Stimulated activated naive CD4-positive, alpha-beta T cell treated with Interleukin-2 at 50 U/mL for 16 hours (primary cell): ENCODE results near the gene MIPOL1.
"Not testable (repeated sequence)": the region's sequence is repeated elsewhere in the genome, so short reads cannot be mapped to it uniquely, and the experiment has no call there.

Experiments
- DNase-seq: peaks from one replicate; lab custom pipeline; 2025; lab: John Stamatoyannopoulos, UW

MIPOL1 gene

DNA sequence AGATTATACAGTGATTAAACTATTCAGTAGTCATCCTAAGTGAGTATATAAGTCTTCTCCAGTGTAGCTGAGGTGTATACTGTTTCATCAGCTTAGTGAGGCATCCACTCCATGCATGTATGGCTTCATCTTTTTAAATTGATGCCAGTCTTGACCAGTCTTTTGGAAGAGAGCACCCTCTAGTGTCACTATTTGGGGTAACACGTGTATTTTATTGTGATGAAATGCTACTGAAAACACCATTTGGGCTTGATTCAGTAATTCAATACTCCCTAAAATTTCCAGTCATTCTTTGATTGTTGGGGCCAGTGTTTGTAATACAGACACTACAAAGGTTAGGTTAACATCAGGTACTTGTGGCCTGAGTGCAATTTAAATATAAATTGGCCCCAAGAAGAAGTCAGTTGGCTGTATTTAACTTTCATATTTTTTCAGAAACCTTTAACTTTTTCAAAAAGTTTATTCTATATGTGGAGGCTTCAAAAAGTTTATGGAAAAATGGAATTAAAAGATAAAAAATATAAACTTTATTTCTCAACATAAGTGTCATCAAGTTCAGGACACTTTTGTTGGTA, 35.3 kb downstream of the MIPOL1 start:
- DNase-seq: no peak

DNA sequence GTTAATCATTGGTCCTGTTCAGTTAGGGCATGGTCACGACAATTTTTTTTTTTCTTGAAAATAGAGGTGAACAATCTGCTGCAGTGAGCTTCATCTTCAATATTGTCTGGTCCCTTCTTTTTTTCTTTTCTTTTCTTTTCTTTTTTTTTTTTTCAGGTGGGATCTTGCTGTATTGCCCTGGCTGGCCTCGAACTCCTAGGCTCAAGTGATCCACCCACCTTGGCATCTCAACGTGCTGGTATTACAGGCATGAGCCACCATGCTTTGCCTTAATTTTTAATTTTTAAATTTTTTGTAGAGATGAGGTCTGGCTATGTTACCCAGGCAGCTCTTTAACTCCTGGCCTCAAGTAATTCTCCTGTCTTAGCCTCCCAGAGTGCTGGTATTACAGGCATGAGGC, 36.5 kb downstream of the MIPOL1 start:
- DNase-seq: no peak

DNA sequence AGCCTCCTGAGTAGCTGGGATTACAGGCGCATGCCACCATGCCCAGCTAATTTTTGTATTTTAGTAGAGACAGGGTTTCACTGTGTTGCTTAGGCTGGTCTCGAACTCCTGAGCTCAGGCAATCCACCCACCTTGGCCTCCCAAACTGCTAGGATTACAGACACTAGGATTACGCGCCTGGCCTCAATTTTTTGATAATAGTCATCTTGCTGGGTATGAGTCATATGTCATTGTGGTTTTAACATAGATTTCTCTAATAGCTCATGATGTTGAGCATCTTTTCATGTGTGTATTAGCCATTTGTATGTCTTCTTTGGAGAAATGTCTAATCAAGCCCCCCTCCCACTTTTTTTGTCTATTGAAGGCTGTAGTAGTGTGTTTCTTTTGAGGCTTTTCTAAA, 38.3 kb downstream of the MIPOL1 start:
- DNase-seq: not testable (repeated sequence)

DNA sequence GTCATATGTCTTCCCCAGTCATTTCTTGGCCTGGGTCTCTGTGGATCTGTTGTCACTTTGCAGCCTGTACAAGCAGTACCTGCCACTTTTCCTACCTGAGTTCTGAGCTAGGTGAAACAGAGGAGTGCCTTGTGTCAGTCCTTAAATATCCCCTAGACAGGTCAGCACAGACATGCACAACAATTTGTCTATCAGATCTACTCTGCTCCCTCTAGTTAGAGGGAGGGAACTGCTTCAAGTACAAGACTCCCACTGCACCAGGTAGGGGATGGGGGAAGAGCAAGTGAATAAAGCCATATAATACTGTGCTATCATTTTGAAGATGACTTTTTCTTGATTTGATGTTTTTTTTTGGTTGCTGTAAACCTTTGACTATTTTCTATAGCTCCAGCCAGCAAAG, 39.4 kb downstream of the MIPOL1 start:
- DNase-seq: no peak

DNA sequence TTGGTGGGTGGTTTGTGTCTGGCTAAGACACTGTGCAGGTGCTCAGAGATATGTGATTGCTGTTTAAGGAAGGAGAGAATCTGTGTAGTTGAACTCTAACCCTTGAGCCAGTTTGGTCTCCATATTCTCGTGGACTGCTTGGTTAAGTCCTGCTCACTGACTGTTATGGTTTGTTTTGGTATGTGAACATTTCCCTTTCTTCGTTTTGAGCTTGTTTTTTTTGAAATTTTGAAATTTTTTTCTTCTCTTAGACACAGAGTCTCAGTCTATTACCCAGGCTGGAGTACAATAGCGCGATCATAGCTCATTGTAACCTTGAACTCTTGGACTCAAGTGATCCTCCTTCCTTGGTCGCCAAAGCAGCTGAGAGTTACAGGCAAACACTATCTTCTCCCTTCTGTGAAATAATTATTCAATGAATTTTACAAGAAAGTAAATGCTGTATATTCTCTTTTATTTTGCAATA, 40.0 kb downstream of the MIPOL1 start:
- no peak for DNase-seq

DNA sequence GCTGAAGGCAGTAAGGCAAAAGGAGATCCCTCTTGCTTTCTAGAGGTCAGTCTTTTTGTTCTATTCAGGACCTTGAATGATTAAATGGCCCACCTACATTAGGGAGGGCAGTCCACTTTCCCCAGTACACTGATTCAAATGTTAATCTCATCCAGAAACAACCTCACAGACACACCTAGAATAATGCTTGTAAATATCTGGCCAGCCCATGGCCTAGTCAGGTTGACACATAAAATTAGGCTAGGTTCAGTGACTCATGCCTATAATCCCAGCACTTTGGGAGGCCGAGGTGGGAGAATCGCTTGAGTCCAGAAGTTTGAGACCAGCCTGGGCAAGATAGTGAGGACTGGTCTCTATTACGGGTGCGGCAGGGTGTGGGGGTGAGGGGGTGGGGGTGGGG, 43.5 kb downstream of the MIPOL1 start:
- DNase-seq: no peak

DNA sequence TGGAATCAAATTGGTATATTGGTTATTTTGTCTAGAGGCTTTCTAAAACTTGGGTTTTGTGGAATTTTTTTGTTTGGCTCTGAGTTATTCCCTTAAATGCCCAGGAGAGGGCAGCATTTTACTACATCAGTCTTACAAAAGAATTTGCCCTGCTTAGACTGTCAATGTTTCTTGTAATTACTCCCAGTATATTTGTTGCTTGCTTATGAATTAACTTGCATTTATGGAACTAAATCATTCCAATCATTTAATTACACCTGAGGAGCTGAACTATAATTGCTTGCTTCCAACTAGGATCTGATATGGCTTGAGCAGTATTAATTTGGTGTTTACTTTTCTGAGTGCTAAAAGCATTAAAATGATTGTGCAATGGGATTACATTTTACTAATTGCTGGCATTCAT, 48.7 kb downstream of the MIPOL1 start:
- no peak for DNase-seq

DNA sequence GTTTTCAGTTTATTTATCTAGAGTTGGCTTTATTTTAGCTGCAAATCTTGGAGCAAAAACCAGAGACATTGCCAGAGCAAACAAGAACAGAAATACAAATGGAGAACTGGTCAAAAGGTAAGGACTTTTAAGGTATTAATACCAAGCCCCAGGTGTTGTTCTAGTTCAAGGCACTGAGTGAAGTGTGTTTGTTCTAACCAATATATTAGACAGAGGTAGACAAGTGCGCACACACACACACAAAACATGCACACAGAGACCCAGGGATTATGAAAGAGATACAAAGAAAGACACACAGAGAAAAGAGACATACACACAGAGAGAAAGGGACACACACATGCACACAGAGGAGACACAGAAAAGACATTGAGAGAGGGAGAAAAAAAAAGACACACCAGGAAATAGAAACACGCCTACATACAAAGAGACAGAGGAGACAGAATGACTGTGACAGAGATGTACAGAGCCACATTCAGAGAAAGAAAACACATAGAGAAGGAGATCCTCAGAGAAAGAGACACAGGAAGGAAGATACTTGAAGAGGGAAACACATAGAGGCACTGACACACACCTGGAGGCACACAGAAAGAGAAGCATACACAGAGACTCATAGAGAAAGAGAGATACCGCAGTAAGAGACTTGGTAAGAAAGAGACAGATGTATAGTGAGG, 50.2 kb downstream of the MIPOL1 start:
- DNase-seq: no peak

DNA sequence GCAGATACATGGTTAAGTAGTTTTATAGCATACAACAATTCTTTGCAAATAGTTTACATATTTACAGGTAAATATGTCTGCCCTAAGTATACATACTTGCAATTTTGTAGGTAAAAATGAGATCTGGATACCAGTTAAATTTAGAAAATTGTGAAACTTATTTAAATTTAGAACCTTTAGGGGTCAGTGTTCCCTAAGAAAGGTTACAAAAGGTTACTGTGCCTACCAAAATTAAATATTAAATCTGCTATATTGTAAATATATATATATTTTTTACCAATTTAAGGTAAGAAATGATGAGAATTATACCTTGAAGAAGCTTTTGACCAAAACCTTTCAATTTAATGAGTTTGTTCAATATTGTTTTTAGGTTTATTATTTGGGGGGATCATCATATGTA, 54.0 kb downstream of the MIPOL1 start:
- DNase-seq: no peak

DNA sequence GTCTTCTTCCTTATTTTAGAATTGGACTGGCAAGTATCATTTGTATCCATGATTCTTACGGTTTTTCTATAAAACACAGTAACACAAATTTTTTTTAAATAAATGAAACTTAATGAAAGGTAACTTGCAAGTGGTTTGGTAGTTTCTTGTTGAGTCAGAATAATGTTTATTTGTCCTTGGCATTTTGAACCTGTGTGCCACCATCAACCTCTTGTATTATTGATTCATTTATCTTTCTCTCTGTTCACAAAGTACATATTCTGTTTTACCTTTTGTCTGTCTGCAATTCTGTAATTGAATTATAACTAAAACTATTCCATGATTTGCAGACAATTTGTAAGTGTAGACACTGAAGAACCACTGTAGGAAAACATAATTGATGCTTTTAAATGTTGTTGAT, 54.7 kb downstream of the MIPOL1 start:
- no peak for DNase-seq

DNA sequence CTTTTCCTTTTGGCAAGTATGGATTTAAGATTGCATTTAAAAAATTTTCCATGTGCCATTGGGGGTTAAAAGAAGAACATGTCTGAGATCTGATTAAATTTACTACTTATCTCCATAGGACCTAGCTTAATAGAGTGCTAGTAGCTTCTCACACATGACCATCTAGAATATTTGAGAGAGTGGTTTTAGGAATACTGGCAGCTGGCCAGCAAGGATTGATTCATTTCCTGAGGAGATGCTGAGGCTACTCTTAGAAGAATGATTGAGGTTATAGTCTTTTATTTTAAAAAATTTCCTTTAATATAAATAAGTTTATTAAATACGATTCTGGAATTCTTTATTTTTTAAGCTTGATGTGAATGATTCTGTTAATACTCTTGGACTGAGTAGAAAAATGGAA, 56.2 kb downstream of the MIPOL1 start:
- no peak for DNase-seq

DNA sequence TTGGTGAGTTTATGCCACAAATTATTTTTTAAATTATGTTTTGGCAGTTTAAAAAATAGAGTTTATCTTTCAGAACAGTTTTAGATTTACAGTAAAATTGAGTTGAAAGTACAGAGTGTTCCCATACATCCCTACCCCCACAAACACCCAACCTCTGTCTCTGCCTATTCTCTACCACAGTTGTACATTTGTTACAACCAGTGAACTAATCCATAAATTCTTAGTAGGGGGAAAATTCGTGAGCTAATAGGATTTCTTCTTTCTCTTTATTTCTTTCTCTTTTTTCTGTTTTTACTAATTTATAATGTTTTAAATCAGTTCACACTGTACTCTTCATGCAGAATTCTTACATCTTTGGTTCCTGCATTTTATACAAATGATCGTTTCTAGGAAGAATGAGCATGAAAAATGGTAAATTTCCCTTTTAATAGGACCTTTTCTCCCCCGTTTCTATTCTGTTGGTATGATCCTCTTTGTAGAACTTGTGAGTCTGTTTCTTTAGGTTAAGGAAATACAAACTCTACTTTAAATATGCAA, 56.7 kb downstream of the MIPOL1 start:
- no peak for DNase-seq

DNA sequence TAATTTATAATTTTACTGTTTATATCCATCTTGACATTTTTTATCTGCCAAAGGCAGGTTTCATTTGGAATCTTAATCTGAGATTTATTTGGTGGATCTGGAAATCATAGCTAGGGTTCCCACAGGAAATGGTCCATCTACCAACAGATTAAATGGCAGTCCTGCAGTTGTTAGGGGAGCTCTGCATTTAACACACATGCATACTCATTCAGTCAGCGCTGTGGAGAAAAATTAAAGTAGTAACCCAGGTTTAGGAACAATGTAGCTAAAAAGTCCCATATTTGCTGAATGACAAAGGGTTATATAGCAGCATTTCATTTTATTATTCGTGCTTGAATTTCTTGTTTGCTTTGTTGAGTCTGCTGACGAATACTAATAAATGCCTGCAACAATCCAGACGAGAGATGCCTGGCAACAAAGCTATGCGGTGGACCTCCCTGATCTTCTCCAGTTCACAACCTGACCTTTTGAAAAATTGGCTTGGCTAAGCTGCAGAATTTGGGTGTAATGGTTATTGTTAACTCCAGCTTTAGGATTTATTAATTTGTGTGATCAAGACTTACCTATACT, 59.8 kb downstream of the MIPOL1 start:
- no peak for DNase-seq

DNA sequence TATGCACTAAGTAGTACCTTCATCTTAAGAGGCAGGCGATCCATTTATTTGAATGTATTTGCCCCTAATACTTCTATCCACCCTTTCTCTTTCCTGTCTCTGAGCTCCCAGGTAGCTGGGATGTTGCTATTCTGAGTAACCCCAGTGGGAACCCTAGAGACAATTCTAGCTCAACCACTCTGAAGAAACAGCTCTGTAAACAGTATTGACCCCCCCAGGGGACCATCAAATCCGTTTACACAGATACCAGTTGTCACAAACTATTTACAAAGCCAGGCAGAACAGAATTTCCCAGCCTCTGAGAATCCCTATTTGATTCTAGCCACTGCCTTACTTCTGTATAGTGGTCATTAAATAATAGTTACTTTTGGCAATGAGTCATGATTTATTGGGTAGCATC, 64.9 kb downstream of the MIPOL1 start:
- no peak for DNase-seq

DNA sequence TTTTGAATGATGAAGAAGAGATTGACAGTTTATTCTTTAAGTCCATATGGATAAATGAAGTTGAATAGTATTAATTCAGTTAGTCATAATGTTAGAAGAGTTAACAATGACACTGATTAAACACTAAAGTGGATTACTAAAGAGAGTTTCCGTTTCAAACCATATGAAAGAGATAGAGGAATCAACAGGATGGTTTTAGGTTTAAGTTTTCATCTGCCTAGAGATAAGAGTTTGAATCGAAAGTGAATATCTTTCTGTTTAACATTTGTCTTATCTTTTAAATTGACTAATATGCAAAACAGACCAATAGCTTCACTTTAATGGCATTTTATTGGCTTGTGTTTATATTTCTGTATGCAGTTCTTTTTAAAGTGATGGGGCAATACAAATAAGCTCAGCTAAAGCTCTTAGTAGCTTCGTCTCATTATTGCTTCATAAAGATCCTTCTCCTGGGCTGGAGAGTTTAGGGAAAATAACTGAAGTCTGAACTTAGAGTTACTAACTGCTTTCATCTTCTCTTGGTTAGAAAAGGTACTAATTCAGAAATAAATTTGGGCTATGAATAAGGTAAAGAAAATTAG, 66.0 kb downstream of the MIPOL1 start:
- no peak for DNase-seq

DNA sequence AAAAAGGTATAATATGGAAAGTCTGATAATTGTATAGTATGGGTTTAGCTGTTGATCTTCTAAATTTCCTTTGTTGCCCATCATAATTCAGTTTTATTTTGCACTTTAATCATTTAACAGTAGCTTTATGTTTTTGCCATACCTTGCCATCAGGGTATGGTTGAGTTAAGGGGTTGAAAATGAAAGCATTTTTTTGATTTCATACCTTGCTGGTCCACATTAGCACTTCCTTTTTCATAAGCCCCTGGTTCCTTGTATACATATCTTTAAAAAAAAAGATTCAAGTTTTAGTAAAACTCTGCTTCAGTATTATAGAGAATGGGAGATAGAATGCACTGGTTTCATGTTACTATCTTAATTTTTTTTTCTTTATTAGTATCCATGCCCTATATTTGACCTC, 71.1 kb downstream of the MIPOL1 start:
- no peak for DNase-seq

DNA sequence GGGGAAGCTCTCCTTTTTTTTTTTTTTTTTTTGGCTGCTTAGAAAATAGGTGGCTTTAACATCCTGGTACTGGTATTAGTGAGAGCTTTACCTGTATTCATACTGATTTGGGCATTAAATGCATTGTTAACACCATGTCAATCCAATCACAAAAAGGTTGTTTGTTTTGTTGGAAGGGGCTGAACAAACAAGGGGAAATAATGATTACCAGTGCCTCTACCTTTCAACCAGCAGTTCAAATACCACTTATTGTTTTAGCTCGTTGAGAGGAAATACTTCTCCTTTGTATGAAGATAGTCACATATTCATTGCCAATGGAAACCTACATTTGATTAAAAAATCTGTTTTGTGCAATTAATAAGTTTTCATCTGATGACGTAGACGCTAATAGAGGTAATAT, 72.9 kb downstream of the MIPOL1 start:
- DNase-seq: no peak

DNA sequence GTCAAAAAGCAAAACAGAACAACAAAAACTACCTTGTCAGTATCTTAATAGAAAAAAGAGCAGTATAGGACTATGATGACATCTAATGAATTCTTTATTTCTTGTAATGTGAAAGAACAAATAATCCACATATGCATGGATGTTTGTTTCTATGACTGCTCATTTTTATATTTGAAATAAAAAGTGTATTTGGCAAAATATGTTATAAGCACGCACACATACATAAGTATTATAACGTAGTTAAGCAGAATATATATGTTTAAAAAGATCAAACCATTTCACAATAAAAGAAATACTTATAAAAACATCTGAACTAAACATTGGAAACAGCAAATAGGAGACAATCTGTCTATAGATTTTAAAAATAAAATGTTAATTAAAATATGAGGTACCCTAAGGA, 74.8 kb downstream of the MIPOL1 start:
- no peak for DNase-seq

DNA sequence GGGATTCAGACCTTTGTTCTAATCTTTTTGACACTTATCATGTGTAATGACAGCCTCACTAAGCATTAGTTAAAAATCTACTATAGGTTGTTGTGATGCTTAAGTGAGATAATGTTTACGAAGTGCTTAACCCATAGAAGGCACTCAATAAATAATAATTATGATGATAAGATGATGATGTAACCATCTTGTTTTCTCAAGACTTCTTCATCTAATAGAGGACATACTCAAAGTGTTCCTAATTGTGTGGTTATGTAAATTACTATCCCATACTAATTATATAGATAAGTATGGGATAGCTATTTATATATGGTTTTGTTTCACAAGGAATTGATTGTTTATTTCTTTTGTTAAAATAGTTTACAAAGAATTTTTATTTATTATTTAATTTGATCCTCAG, 76.9 kb downstream of the MIPOL1 start:
- no peak for DNase-seq

DNA sequence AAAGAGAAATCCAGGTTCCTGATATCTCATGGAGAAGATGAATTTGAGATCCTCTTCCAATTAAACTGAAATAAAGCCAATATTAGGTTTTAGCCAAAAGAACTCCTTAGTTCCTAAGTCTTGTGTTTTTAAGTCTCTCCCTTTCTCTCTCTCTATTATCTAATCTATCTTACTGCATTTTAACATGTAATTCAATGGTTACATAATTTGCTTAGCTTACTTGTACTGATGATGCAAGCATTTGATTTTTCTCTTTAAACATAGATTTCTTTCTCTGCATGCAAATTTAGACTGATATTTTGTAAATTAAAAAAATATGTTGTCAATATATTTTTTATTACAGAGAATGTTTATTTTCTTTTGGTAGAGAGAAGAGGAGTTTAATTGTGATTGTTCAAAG, 78.2 kb downstream of the MIPOL1 start:
- DNase-seq: no peak

DNA sequence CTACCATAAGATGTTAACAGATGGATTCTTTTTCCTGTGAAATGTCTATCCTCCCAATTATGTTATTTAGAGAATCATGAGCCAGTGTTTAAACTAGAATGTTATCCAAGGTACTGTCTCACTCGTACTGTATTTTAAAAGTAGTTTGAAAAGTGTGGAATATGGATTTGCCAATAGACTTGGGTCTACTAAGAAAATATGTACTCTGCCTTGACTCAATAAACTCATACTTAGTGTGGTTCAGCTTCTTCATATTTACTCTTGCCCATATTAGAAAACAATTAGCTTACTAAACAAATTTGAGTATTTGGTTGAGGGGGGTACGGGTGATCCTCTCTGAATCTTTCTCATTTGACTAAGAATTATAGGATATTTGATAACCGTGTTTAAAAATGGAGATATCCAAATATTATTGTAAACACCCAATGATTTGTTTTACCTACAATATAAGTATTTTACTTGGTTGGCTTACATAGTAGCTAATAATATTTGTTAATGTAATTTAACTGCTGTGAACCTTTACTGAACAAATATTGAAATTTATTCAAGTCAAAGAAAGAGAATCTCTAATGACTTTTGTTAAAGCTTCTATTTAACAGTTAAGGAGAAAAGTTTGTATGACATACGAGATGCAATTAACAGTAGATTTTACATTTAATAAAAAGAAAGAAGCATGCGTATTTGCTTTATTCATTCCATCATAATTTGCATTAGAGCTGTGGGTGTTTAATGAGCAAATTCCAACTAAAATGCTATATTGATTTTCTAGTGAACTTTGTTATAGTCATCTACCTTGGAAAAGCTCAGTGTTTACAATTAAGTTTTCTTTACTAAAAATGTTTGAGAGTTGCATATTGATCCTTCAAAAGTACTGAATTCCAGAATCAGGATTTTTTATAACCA, 81.2 kb downstream of the MIPOL1 start:
- no peak for DNase-seq

DNA sequence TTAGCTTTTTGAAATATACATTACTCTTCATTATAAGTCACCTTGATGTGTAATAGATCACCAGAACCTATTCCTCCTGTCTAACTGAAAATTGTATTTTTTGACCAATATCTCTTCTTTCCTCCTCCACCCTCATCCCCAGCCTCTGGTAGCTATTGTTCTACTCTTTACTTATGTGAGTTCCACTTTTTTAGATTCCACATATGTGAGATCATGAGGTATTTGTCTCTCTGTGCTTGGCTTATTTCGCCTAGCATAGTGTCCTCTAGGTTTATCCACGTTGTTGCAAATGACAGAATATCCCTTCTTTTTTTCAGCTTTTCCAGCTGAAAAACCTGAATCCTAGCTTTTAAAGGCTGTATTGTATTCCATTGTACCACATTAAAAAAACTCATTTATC, 82.1 kb downstream of the MIPOL1 start:
- DNase-seq: no peak
